Endothelial cell of umbilical vein (primary cell): ENCODE results near the gene ADCY7. TPM values are rescaled to one million over a fixed set of nuclear protein-coding genes. Genes with fewer than 3 reads are reported as not detected.

Experiments
- BruUV-seq: library from RNA; stranded (reverse); fragments of 400-500 nt; replicated peaks from 2 replicates; lab custom pipeline; 2021; lab: Mats Ljungman, UMichigan
- CTCF ChIA-PET: fragments of 300-600, 350-600 bp; sonication (Branson Sonifier 250); formaldehyde crosslinking; loops from one replicate; lab custom pipeline; 2021; ENCODE audit warnings: antibody characterized with exemption, inconsistent platforms; lab: Charles Lee
- POLR2A ChIA-PET: fragments of 300-600, 350-600 bp; sonication (Branson Sonifier 250); formaldehyde crosslinking; loops from one replicate; lab custom pipeline; 2021; ENCODE audit warnings: antibody characterized with exemption, inconsistent platforms; lab: Charles Lee
- DNase-seq: peaks from one replicate; pipeline ENCODE4 v3.0.0-alpha.2; 2011; ENCODE audit warnings: low read depth, low spot score
- FAIRE-seq: peaks from 2 replicates; lab custom pipeline; 2011; peaks lifted over from hg19 to GRCh38; lab: Jason Lieb, UNC
- H2AFZ ChIP-seq: 2 replicates; pipeline ENCODE4 v1.6.0; 2012; ENCODE audit warnings: low read depth, low read length, control low read depth, inconsistent platforms
- H3K27ac ChIP-seq: 2 replicates; pipeline ENCODE4 v1.5.1; 2011; ENCODE audit warnings: low read depth, mild to moderate bottlenecking, control low read depth, low read length, moderate library complexity; ENCODE audit not compliant: insufficient read depth
- H3K27me3 ChIP-seq, 2 experiments: 2 replicates each; pipeline versions ENCODE4 v1.6.0 to v1.6.1; 2011; ENCODE audit warnings: low read length in 2 of 2, mixed read lengths in 1 of 2; ENCODE audit not compliant: control insufficient read depth in 2 of 2, insufficient read depth in 2 of 2
- H3K36me3 ChIP-seq, 2 experiments: 2 replicates in 1 of 2; 3 replicates in 1 of 2; pipeline ENCODE4 v1.5.1; 2011; ENCODE audit warnings: low read length in 2 of 2, mild to moderate bottlenecking in 1 of 2, moderate library complexity in 1 of 2; ENCODE audit not compliant: control insufficient read depth in 2 of 2, insufficient read depth in 2 of 2; ENCODE audit errors: extremely low read depth in 1 of 2
- H3K4me1 ChIP-seq: 3 replicates; pipeline ENCODE4 v1.5.1; 2011; ENCODE audit warnings: mild to moderate bottlenecking, low read length; ENCODE audit not compliant: control insufficient read depth, insufficient read depth; ENCODE audit errors: extremely low read depth
- H3K4me2 ChIP-seq: 2 replicates; pipeline ENCODE4 v1.6.1; 2011; ENCODE audit warnings: low read length, control low read depth, mixed read lengths; ENCODE audit not compliant: insufficient read depth
- H3K4me3 ChIP-seq, 3 experiments: fragments of 200-600 bp in 1 of 3; sonication (generic), shearing (Covaris generic) in 1 of 3; replicated peaks in 1 of 3; 2 replicates each; pipeline ENCODE4 v1.5.1; 2011 to 2016; ENCODE audit warnings: control low read depth in 3 of 3, low read length in 3 of 3, mild to moderate bottlenecking in 2 of 3, inconsistent platforms in 1 of 3, low read depth in 1 of 3, moderate library complexity in 1 of 3; ENCODE audit not compliant: insufficient read depth in 1 of 3
- H3K79me2 ChIP-seq: 2 replicates; pipeline ENCODE4 v1.6.0; 2012; ENCODE audit warnings: low read length, inconsistent platforms; ENCODE audit not compliant: control insufficient read depth, insufficient read depth
- H3K9ac ChIP-seq: replicated peaks from 2 replicates; pipeline ENCODE3; 2011; ENCODE audit warnings: low read length, control low read depth; ENCODE audit not compliant: insufficient read depth; ENCODE audit errors: extremely low read depth
- H3K9me1 ChIP-seq: replicated peaks from 3 replicates; pipeline ENCODE4 v1.6.0; 2011; ENCODE audit warnings: mild to moderate bottlenecking, low read length; ENCODE audit not compliant: control insufficient read depth, insufficient read depth; ENCODE audit errors: extremely low read depth
- H3K9me3 ChIP-seq: replicated peaks from 2 replicates; pipeline ENCODE4 v1.5.1; 2012; ENCODE audit warnings: low read length, inconsistent platforms; ENCODE audit not compliant: control insufficient read depth, insufficient read depth
- H4K20me1 ChIP-seq: replicated peaks from 2 replicates; pipeline ENCODE3; 2011; ENCODE audit warnings: mild to moderate bottlenecking, low read length; ENCODE audit not compliant: control insufficient read depth, insufficient read depth; ENCODE audit errors: extremely low read depth
- CTCF ChIP-seq, 2 donors: IDR thresholded peaks; 1 replicate in 1 of 2; 2 replicates in 1 of 2; pipeline ENCODE4 v1.5.1; 2011; ENCODE audit warnings: low read length in 2 of 2, mild to moderate bottlenecking in 2 of 2, moderate library complexity in 2 of 2, control low read depth in 1 of 2, inconsistent platforms in 1 of 2, low read depth in 1 of 2; ENCODE audit not compliant: insufficient read depth in 1 of 2; ENCODE audit errors: extremely low read depth in 1 of 2
- EZH2 ChIP-seq: IDR thresholded peaks from 2 replicates; pipeline ENCODE4 v1.6.1; 2012; ENCODE audit warnings: borderline replicate concordance, low read depth, mild to moderate bottlenecking, moderate library complexity, low read length, inconsistent platforms; ENCODE audit not compliant: severe bottlenecking
- FOS ChIP-seq: IDR thresholded peaks from 2 replicates; pipeline ENCODE4 v1.6.1; 2011; ENCODE audit warnings: mild to moderate bottlenecking, low read length, moderate library complexity, borderline replicate concordance; ENCODE audit not compliant: insufficient read depth
- GATA2 ChIP-seq: IDR thresholded peaks from 2 replicates; pipeline ENCODE4 v1.7.0; 2011; ENCODE audit warnings: low read depth, mild to moderate bottlenecking, moderate library complexity, mixed read lengths, low read length; ENCODE audit not compliant: insufficient read length, insufficient read depth
- JUN ChIP-seq: IDR thresholded peaks from 2 replicates; pipeline ENCODE4 v1.6.1; 2011; ENCODE audit warnings: borderline replicate concordance, low read depth; ENCODE audit not compliant: insufficient read length, insufficient read depth
- MAX ChIP-seq: IDR thresholded peaks from 2 replicates; pipeline ENCODE4 v1.6.1; 2011; ENCODE audit not compliant: insufficient read depth, insufficient read length
- MYC ChIP-seq: IDR thresholded peaks from one replicate; pipeline ENCODE4 v1.6.1; 2011; ENCODE audit warnings: mild to moderate bottlenecking, low read depth, low read length
- POLR2A ChIP-seq: IDR thresholded peaks from 2 replicates; pipeline ENCODE4 v1.6.1; 2012; ENCODE audit warnings: low read depth, mild to moderate bottlenecking, control low read depth, low read length
- POLR2AphosphoS5 ChIP-seq: IDR thresholded peaks from 2 replicates; pipeline ENCODE4 v1.6.1; 2012; ENCODE audit warnings: low read depth, mild to moderate bottlenecking, control low read depth, low read length, moderate library complexity; ENCODE audit not compliant: insufficient read depth
- dilution Hi-C: fragments of 300-500 bp; cut with MboI; formaldehyde crosslinking; loops from one replicate; pipeline ENCODE4 v1.15.0; 2019; ENCODE audit warnings: low sequenced_read_pairs; ENCODE audit not compliant: extremely low pct_ligation_motif_present
- intact Hi-C: fragments of 100-400 bp; cut with micrococcal nuclease; formaldehyde crosslinking; loops from one replicate; pipeline ENCODE4 v1.10.0; 2022
- polyA plus RNA-seq, 4 experiments: library from polyadenylated mRNA; depleted of rRNA in 3 of 4; stranded (reverse) in 3 of 4; unstranded in 1 of 4; fragments of >200 nt; gene quantifications; 2 replicates each; pipeline versions ENCODE4 v1.2.1 to v1.2.3, GENCODE V29; 2011 to 2012; ENCODE audit warnings: missing spikeins in 1 of 4
- total RNA-seq: library from RNA; stranded (reverse); gene quantifications from 2 replicates; pipeline ENCODE4 v1.2.3, GENCODE V29; 2021

Gene ADCY7
- total and polyA plus RNA-seq, 2 donors (not counting 3 experiments of a cell fraction or from before 2014, with no cell fraction given), result 3.5 to 9.3 TPM

- TF ChIP-seq MAX, result no peak
- TF ChIP-seq POLR2A, result no peak
- no peak for TF ChIP-seq GATA2
- Histone ChIP-seq H3K27ac (no peak overlapping the region), H2AFZ (no peak overlapping the region), H3K27me3 (no peaks in the 10 kb centered on the region), H3K9me1 (no peaks in the 10 kb centered on the region), H3K9ac (no peak overlapping the region), H3K4me2 (no peak overlapping the region), H3K4me1 (no peaks in the 10 kb centered on the region), H3K79me2 (no peaks in the 10 kb centered on the region), H4K20me1 (no peaks in the 10 kb centered on the region), H3K36me3 (peaks cover 4 to 16% of the 10 kb centered on the region in 2 experiments), H3K9me3 (no peaks in the 10 kb centered on the region), H3K4me3 (no peak overlapping the region)
- dilution Hi-C loops (no loop called here), intact Hi-C loops (loop anchor here (10.0 kb wide), 1 partner anchor 525 kb away; the partner anchor contains the start of gene CYLD)
- FAIRE-seq, result no peak
- no peak for DNase-seq
- ChIA-PET CTCF (interaction anchor here (1.9 kb wide), 1 partner anchor 9 kb away, joined by 5 read pairs; no protein-coding TSS in a partner anchor), POLR2A (no interaction called here)
- no TSS peak for BruUV-seq
These were observed 46.9 kb upstream of the ADCY7 start for GRCh38 chr16:50219402-50219975.

GRCh38 chr16:50224286-50224685 lies 42.1 kb upstream of the ADCY7 start:
- H3K79me2 ChIP-seq, result no peaks in the 10 kb centered on the region
- no peaks in the 10 kb centered on the region for H3K9me1 ChIP-seq
- no peaks in the 10 kb centered on the region for H4K20me1 ChIP-seq
- no peaks in the 10 kb centered on the region for H3K9me3 ChIP-seq
- H3K4me1 ChIP-seq, result no peaks in the 10 kb centered on the region
- H3K27ac ChIP-seq, result no peak overlapping the region
- H3K4me3 ChIP-seq, result no peak overlapping the region
- DNase-seq, result no peak
- intact Hi-C loops, result no loop called here
- H2AFZ ChIP-seq, result no peak overlapping the region
- H3K27me3 ChIP-seq, result no peaks in the 10 kb centered on the region
- H3K9ac ChIP-seq, result no peak overlapping the region
- BruUV-seq, result no TSS peak
- H3K4me2 ChIP-seq, result no peak overlapping the region
- POLR2A ChIA-PET, result no interaction called here
- CTCF ChIA-PET, result interaction anchor here (1.0 to 1.3 kb wide), 2 partner anchors 9 to 132 kb away, joined by 3 read pairs; no protein-coding TSS in a partner anchor
- FAIRE-seq, result no peak
- TF ChIP-seq MYC, result no peak
- no peak for TF ChIP-seq GATA2
- no peak for TF ChIP-seq POLR2AphosphoS5
- no peak for TF ChIP-seq FOS
- no peak for TF ChIP-seq POLR2A
- no peak for TF ChIP-seq EZH2
- TF ChIP-seq JUN, result no peak
- no peak for TF ChIP-seq CTCF (IDR thresholded peaks at IDR 0.05; ENCODE audit: extremely low read depth in 1 of 2, insufficient read depth in 1 of 2, low read depth in 1 of 2, low read length in 2 of 2)
- dilution Hi-C loops, result no loop called here
- peaks cover 2 to 12% of the 10 kb centered on the region in 2 experiments for H3K36me3 ChIP-seq
